Measurements from ENCODE around the gene MS4A14. TPM values are rescaled to one million over a fixed set of nuclear protein-coding genes. Genes with fewer than 3 reads are reported as not detected.

MS4A14 gene
- total and polyA plus RNA-seq, 2 experiments from 2014 or later: not detected

- WGBS, 2 experiments (ENCODE audit: low coverage in 1 of 2, low lambda C conversion rate in 2 of 2, missing lambda C conversion rate in 2 of 2): 5 to 9% methylated on average over 2 of the region's 2 CpGs
- Histone ChIP-seq H3K79me2 (ENCODE audit: insufficient read depth) (no peaks in the 10 kb centered on the region), H3K4me2 (ENCODE audit: unreplicated experiment) (no peak overlapping the region), H3K27me3 (replicated peaks; ENCODE audit: insufficient read depth) (no peaks in the 10 kb centered on the region), H3K27ac (no peak overlapping the region), H3K9me2 (ENCODE audit: insufficient read depth) (no peaks in the 10 kb centered on the region), H3K4me3 (no peak overlapping the region), H3K4me1 (ENCODE audit: insufficient read depth) (no peaks in the 10 kb centered on the region), H2AFZ (no peak overlapping the region), H3K9ac (no peak overlapping the region), H3K36me3 (ENCODE audit: low read depth) (no peaks in the 10 kb centered on the region), H3F3A (ENCODE audit: insufficient read depth) (no peaks in the 10 kb centered on the region), H4K20me1 (ENCODE audit: insufficient read depth) (no peaks in the 10 kb centered on the region), H3K9me3 (ENCODE audit: low read depth) (no peaks in the 10 kb centered on the region)
- in situ Hi-C loops (cut with MboI): no loop called here
- no peak for TF ChIP-seq EZH2phosphoT487 (IDR thresholded peaks at IDR 0.05; ENCODE audit: insufficient read depth, low read depth)
- no peak for TF ChIP-seq EZH2 (IDR thresholded peaks at IDR 0.05; ENCODE audit: insufficient read depth, poor library complexity, severe bottlenecking)
- DNase-seq: no peak
Measured at GRCh38 chr11:60377401-60378136, 18.7 kb upstream of the MS4A14 start.

- Histone ChIP-seq H3K9me2 (ENCODE audit: insufficient read depth) (no peaks in the 10 kb centered on the region), H3K27me3 (replicated peaks; ENCODE audit: insufficient read depth) (no peaks in the 10 kb centered on the region), H3K4me3 (no peak within 1 kb of the TSS), H3K9me3 (ENCODE audit: low read depth) (no peaks in the 10 kb centered on the region), H3K36me3 (ENCODE audit: low read depth) (no peaks in the 10 kb centered on the region), H3K4me1 (ENCODE audit: insufficient read depth) (no peaks in the 10 kb centered on the region), H3K27ac (no peak within 1 kb of the TSS), H2AFZ (no peak within 1 kb of the TSS), H3K79me2 (ENCODE audit: insufficient read depth) (no peaks in the 10 kb centered on the region), H3K9ac (no peak within 1 kb of the TSS), H3K4me2 (ENCODE audit: unreplicated experiment) (no peak within 1 kb of the TSS), H3F3A (ENCODE audit: insufficient read depth) (no peaks in the 10 kb centered on the region), H4K20me1 (ENCODE audit: insufficient read depth) (no peaks in the 10 kb centered on the region)
- TF ChIP-seq EZH2phosphoT487 (IDR thresholded peaks at IDR 0.05; ENCODE audit: insufficient read depth, low read depth): no peak
- no peak for TF ChIP-seq EZH2 (IDR thresholded peaks at IDR 0.05; ENCODE audit: insufficient read depth, poor library complexity, severe bottlenecking)
- 21 to 25% methylated on average over 3 of the region's 3 CpGs for WGBS, 2 experiments (ENCODE audit: low coverage in 1 of 2, low lambda C conversion rate in 2 of 2, missing lambda C conversion rate in 2 of 2)
- no peak for DNase-seq
- in situ Hi-C loops (cut with MboI): no loop called here
Measured at GRCh38 chr11:60378354-60378753, 17.9 kb upstream of the MS4A14 start, which contains the start of gene MS4A7. Gene MS4A7, plus strand, starts transcription at chr11:60378532. Its CDS starts 4,610 bp downstream, at chr11:60383142.

GRCh38 chr11:60389279-60389910 lies 6.9 kb upstream of the MS4A14 start:
- Histone ChIP-seq H4K20me1 (ENCODE audit: insufficient read depth) (no peaks in the 10 kb centered on the region), H3F3A (ENCODE audit: insufficient read depth) (no peaks in the 10 kb centered on the region), H3K9ac (no peak overlapping the region), H3K79me2 (ENCODE audit: insufficient read depth) (no peaks in the 10 kb centered on the region), H3K27ac (no peak overlapping the region), H3K4me1 (ENCODE audit: insufficient read depth) (no peaks in the 10 kb centered on the region), H3K9me2 (ENCODE audit: insufficient read depth) (no peaks in the 10 kb centered on the region), H3K27me3 (replicated peaks; ENCODE audit: insufficient read depth) (no peaks in the 10 kb centered on the region), H3K4me3 (no peak overlapping the region), H2AFZ (no peak overlapping the region), H3K9me3 (ENCODE audit: low read depth) (no peaks in the 10 kb centered on the region), H3K36me3 (ENCODE audit: low read depth) (no peaks in the 10 kb centered on the region), H3K4me2 (ENCODE audit: unreplicated experiment) (no peak overlapping the region)
- WGBS, 2 experiments (ENCODE audit: low coverage in 1 of 2, low lambda C conversion rate in 2 of 2, missing lambda C conversion rate in 2 of 2): 14 to 17% methylated on average over 5 of the region's 5 CpGs
- in situ Hi-C loops (cut with MboI): no loop called here
- DNase-seq: no peak
- TF ChIP-seq EZH2phosphoT487 (IDR thresholded peaks at IDR 0.05; ENCODE audit: insufficient read depth, low read depth): no peak
- no peak for TF ChIP-seq EZH2 (IDR thresholded peaks at IDR 0.05; ENCODE audit: insufficient read depth, poor library complexity, severe bottlenecking)

- no peaks in the 10 kb centered on the region for H3K4me1 ChIP-seq (ENCODE audit: insufficient read depth)
- no peaks in the 10 kb centered on the region for H3K9me3 ChIP-seq (ENCODE audit: low read depth)
- in situ Hi-C loops (cut with MboI): no loop called here
- no peaks in the 10 kb centered on the region for H4K20me1 ChIP-seq (ENCODE audit: insufficient read depth)
- H3K4me3 ChIP-seq: no peak overlapping the region
- no peak for DNase-seq
- H3K36me3 ChIP-seq (ENCODE audit: low read depth): no peaks in the 10 kb centered on the region
- no peaks in the 10 kb centered on the region for H3K27me3 ChIP-seq (replicated peaks; ENCODE audit: insufficient read depth)
- no peaks in the 10 kb centered on the region for H3K79me2 ChIP-seq (ENCODE audit: insufficient read depth)
- H3K27ac ChIP-seq: no peak overlapping the region
- TF ChIP-seq EZH2 (IDR thresholded peaks at IDR 0.05; ENCODE audit: insufficient read depth, poor library complexity, severe bottlenecking) (no peak), EZH2phosphoT487 (IDR thresholded peaks at IDR 0.05; ENCODE audit: insufficient read depth, low read depth) (no peak)
- no peaks in the 10 kb centered on the region for H3K9me2 ChIP-seq (ENCODE audit: insufficient read depth)
- no peaks in the 10 kb centered on the region for H3F3A ChIP-seq (ENCODE audit: insufficient read depth)
- no peak overlapping the region for H3K9ac ChIP-seq
- no peak overlapping the region for H3K4me2 ChIP-seq (ENCODE audit: unreplicated experiment)
- H2AFZ ChIP-seq: no peak overlapping the region
Measured at GRCh38 chr11:60390419-60390818, 5.8 kb upstream of the MS4A14 start.
